Mucosa of descending colon (tissue), 3 donors: ENCODE measurements around the gene KCTD8. TPM values are rescaled to one million over a fixed set of nuclear protein-coding genes. Genes with fewer than 3 reads are reported as not detected.

Source experiments
- ATAC-seq: fragments of 200-7000 bp; cut with Tn5 transposase; one replicate; pipeline ENCODE4 v1.9.1; 2020; ENCODE audit warnings: mild to moderate bottlenecking, moderate library complexity
- DNase-seq, 3 donors: peaks; one replicate each; pipeline ENCODE4 v3.0.0-alpha.2; 2020
- H3K36me3 ChIP-seq: fragments of 200-600 bp; one replicate; pipeline ENCODE4 v1.8.0; 2021; ENCODE audit warnings: low read depth, mild to moderate bottlenecking
- H3K4me1 ChIP-seq: fragments of 200-600 bp; one replicate; pipeline ENCODE4 v1.8.0; 2021; ENCODE audit warnings: low read depth, mild to moderate bottlenecking
- H3K4me3 ChIP-seq: fragments of 200-600 bp; one replicate; pipeline ENCODE4 v1.8.0; 2021; ENCODE audit warnings: mild to moderate bottlenecking
- H3K9me3 ChIP-seq: fragments of 200-600 bp; one replicate; pipeline ENCODE4 v1.8.0; 2021; ENCODE audit warnings: mild to moderate bottlenecking
- intact Hi-C, 2 donors: fragments of 100-400 bp; cut with DNase I in 1 of 2; cut with micrococcal nuclease in 1 of 2; formaldehyde crosslinking; loops; one replicate each; pipeline versions ENCODE4 v1.11.0 to v1.11.1; 2022; cut with DNase I, micrococcal nuclease
- total RNA-seq, 3 donors: library from RNA; stranded (reverse); fragmentation: NEBNext Ultra II Directional in 2 of 3; extraction: Animal tissue kit (Norgen Biotek cat#: 25700) in 2 of 3; gene quantifications; one replicate each; pipeline versions ENCODE4 v1.2.1 to v1.2.4, GENCODE V29; 2021 to 2023
- TF ChIP-seq, protein P1 (sequence below): fragments of 200-600 bp; IDR thresholded peaks from one replicate; pipeline ENCODE4 v1.8.0; 2022; ENCODE audit warnings: antibody characterized with exemption, mild to moderate bottlenecking
- donor health status: DM: no; HTN: no; CAD: no; lungs with moderate emphysema.
- donor health status: DM: no; HTN: no; CAD: no.
- donor health status: DM: no; HTN: yes; CAD: no.

Gene KCTD8
- total RNA-seq, 3 donors from 2014 or later: 0.12 to 0.54 TPM; not detected in 1

DNA sequence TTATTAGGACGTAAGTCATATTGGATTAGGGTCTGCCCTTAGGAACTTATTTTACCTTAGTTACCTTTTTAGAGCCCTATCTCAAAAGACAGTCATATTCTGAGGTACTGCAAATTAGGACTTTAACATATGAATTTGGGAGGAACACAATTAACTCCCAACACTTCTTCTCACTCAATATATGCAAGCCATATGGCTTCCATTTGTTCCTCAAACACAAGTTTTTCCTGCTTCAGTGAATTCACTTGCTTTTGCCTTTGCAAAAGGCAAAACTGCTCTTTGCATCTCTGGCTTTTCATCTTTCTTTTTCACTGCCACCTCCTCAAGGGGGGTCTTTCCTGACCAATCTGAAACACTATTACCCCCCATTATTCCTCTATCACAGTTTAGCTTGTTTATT is 220.3 kb downstream of the KCTD8 start:
- ATAC-seq (no peak), DNase-seq (no peak)
- H3K4me1 ChIP-seq: no peaks in the 10 kb centered on the region
- H3K9me3 ChIP-seq: peaks cover 21% of the 10 kb centered on the region
- intact Hi-C loops: no loop called here
- no peak overlapping the region for H3K4me3 ChIP-seq
- H3K36me3 ChIP-seq: no peaks in the 10 kb centered on the region
- TF ChIP-seq, protein P1, sequence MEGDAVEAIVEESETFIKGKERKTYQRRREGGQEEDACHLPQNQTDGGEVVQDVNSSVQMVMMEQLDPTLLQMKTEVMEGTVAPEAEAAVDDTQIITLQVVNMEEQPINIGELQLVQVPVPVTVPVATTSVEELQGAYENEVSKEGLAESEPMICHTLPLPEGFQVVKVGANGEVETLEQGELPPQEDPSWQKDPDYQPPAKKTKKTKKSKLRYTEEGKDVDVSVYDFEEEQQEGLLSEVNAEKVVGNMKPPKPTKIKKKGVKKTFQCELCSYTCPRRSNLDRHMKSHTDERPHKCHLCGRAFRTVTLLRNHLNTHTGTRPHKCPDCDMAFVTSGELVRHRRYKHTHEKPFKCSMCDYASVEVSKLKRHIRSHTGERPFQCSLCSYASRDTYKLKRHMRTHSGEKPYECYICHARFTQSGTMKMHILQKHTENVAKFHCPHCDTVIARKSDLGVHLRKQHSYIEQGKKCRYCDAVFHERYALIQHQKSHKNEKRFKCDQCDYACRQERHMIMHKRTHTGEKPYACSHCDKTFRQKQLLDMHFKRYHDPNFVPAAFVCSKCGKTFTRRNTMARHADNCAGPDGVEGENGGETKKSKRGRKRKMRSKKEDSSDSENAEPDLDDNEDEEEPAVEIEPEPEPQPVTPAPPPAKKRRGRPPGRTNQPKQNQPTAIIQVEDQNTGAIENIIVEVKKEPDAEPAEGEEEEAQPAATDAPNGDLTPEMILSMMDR: no peak

DNA sequence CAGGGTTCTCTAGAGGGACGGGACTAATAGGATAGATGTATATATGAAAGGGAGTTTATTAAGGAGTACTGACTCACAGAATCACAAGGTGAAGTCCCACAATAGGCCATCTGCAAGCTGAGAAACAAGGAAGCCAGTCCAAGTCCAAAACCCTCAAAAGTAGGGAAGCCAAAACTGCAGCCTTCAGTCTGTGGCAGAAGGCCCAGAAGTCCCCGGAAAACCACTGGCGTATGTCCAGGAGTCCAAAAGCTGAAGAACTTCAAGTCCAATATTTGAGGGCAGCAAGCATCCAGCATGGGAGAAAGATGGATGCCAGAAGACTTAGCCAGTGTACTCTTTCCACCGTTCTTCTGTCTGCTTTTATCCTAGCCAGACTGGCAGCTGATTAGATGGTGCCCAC is 227.2 kb downstream of the KCTD8 start:
- Histone ChIP-seq H3K4me3 (no peak overlapping the region), H3K4me1 (no peaks in the 10 kb centered on the region), H3K36me3 (no peaks in the 10 kb centered on the region), H3K9me3 (peaks cover 22% of the 10 kb centered on the region)
- intact Hi-C loops: no loop called here
- DNase-seq: no peak
- TF ChIP-seq, protein P1: no peak
- ATAC-seq: no peak

DNA sequence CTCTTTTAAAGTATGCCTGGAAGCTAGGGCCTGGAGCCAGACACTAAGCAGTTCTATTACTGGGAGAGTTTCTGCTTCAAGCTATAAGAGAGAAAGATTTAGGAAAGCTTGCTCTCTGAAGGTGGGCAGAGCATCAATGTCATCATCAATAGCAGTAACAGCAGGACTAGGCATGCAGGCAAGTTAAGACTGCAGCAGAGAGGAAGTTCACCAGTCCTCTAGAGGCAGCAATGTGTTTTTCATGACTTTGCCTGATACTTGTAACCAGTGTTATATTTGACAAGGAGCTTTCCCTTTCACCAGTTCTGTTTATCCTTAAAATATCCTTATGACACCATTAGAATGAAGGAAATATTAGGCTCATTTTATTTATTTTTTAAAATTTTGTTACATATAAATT is 237.9 kb downstream of the KCTD8 start:
- intact Hi-C loops: no loop called here
- DNase-seq (no peak), ATAC-seq (no peak)
- TF ChIP-seq, protein P1: no peak
- no peaks in the 10 kb centered on the region for H3K36me3 ChIP-seq
- H3K9me3 ChIP-seq: peaks cover 29% of the 10 kb centered on the region
- H3K4me1 ChIP-seq: no peaks in the 10 kb centered on the region
- H3K4me3 ChIP-seq: no peak overlapping the region

DNA sequence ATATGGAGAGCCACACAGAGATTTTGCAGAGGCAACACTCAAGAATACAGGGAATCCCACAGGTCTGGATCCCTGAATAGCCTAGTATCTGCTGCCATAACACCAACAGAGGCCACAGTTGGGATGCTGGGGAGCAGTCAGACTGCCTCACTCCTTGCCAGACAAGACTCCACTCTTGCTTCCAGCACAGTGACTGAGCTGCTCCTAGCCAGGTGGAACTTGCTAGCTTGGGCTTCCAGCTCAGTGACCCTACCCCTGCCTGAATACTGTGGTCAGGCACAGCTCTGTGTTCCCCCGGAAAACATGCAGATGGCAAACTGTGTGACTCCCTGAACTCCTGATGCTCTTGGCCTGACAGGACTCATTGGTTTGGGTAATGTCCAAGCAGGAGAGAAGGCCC is 251.8 kb downstream of the KCTD8 start:
- Histone ChIP-seq H3K4me3 (no peak overlapping the region), H3K4me1 (no peaks in the 10 kb centered on the region), H3K9me3 (peaks cover 28% of the 10 kb centered on the region), H3K36me3 (no peaks in the 10 kb centered on the region)
- ATAC-seq (no peak), DNase-seq (no peak)
- intact Hi-C loops: no loop called here
- TF ChIP-seq, protein P1: no peak

DNA sequence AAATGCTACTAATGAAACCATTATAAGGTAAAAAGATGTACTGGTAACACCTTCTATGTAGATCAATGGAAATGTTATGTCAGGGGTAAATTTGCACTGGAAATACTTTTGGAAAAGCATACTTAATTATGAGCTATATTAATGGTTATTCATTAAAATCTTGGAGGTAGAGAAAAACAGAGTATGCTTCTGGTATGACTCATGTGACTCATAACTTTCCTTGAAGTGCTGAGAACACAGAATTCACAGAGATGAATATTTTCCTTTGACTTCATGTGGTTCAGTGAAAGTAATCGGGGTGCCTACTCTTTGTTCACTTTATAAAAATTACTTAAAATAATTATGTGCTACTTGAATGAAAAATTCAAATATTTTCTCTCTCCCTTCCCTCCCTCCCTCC is 254.2 kb downstream of the KCTD8 start:
- intact Hi-C loops: no loop called here
- no peak for DNase-seq
- peaks cover 30% of the 10 kb centered on the region for H3K9me3 ChIP-seq
- H3K36me3 ChIP-seq: no peaks in the 10 kb centered on the region
- TF ChIP-seq, protein P1: no peak
- ATAC-seq: no peak
- H3K4me3 ChIP-seq: no peak overlapping the region
- no peaks in the 10 kb centered on the region for H3K4me1 ChIP-seq

DNA sequence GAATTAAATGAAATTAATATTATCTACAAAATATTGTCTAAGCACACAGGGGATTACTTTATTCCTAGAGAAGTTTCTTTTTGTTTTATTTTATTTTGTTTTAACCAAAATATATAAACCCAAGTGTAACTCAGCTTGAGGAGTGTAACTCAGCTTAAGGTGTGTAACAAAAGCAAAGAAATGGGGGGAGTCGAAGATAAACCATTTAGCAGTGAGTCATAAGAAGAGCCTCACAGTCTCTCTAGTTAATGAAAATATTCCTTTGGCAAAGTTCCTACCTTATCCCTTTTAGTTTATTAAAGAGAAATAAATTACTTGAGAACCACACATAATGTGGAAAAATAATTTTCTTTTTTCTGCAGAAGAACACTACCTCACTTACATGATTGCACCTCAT is 261.8 kb downstream of the KCTD8 start:
- H3K9me3 ChIP-seq: peaks cover 21% of the 10 kb centered on the region
- H3K4me3 ChIP-seq: no peak overlapping the region
- ATAC-seq (no peak), DNase-seq (no peak)
- no peaks in the 10 kb centered on the region for H3K4me1 ChIP-seq
- no peaks in the 10 kb centered on the region for H3K36me3 ChIP-seq
- intact Hi-C loops: no loop called here
- TF ChIP-seq, protein P1: no peak
